ENCODE results near the gene TTYH1.
"Not testable (repeated sequence)": the region's sequence is repeated elsewhere in the genome, so short reads cannot be mapped to it uniquely, and the experiment has no call there.

The TTYH1 gene

DNA sequence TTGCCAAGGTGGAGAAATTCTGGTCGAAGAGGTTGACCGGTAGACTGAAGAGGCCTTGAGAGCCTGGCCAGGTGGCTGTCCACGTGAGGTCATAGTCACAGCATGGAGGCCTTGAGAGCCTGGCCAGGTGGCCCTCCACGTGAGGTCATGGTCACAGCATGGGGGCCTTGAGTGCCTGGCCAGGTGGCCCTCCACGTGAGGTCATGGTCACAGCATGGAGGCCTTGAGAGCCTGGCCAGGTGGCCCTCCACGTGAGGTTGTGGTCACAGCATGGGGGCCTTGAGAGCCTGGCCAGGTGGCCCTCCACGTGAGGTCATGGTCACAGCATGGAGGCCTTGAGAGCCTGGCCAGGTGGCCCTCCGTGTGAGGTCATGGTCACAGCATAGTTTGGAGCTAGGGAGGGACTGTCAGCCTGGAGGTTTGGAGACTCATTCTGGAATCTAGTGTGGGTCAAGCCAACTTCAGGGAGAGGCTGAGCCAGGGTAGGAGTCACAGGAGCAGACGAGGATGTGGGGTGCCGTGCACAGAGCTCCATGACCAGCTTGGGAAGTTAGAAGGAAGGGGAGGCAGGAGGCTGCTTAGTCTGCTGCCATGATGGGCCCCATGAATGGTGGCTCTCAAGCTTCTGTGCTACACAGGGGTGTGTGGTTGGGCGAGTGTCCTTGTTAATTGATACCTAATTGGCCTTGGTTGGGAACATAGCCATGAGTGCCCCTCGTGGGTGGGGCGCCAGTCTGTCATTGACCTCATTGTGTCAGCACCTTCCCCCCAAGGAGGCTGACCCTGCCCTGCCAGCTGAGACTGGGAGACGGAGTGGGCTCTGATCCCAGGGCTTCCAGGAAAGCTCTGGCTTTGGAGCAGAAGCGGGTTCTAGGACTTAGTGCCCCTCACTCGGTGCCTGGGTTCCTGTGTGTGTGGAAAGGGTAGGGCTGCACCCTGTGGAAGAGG, 44.3 kb downstream of the TTYH1 start:
- in situ Hi-C loops (cut with MboI; ENCODE audit: low sequenced_read_pairs) = no loop called here

DNA sequence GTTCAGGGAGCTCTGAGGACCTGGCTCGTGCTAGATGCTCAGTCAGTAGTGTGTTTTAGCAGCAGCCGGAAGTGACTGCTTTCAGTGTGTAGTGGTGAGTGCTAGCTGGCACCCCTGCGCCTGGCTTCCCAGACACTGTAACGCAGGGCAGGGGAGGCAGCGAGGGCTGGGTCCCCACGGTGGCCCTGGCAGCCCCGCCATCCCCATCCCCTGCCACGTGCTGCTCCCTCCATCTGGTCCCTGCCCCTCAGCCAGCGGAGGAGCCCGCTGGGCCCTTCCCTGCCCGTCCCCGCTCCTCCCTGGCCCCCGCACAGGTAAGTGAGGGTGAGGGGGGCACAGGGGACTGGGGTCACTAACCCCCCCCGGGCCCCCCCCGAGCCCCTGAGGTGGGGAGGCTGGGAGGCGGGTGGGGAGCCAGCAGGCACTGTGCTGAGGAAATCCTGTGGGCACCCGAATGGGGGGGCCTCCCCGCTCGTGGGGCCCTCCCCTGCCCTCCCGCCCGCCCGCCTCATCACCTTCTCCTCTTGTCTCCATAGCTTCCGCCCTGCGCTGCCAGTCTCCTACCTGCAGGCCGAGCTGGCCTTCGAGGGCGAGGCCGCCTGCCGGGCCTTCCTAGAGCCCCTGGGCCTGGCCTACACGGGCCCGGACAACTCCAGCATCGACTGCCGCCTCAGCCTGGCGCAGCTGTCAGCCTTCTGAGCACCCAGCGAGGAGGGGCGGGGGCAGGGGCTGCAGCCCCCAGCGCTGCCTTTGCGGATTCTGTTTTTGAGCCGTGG, 45.2 kb downstream of the TTYH1 start:
- in situ Hi-C loops (cut with MboI; ENCODE audit: low sequenced_read_pairs) = no loop called here

DNA sequence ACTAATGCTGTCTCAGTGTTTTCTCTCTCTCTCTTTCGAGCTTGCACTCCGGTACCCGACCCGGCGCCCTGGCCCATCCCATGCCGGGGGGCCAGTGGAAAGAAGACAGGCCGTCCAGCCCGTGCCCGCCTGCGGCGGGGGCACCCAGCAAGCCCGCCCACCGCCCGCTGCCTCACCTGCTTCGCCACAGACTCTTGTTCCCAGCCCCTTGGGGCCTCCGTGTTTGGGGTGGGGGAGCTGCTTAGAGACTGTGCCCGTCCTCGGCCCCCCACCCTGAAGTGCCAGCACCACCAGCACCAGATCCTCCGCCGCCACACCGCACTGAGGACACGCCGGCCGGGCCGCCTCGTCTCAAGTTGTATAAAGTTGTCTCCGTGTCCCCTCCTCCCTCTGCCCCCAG, 45.9 kb downstream of the TTYH1 start:
- in situ Hi-C loops (cut with MboI; ENCODE audit: low sequenced_read_pairs) = no loop called here

DNA sequence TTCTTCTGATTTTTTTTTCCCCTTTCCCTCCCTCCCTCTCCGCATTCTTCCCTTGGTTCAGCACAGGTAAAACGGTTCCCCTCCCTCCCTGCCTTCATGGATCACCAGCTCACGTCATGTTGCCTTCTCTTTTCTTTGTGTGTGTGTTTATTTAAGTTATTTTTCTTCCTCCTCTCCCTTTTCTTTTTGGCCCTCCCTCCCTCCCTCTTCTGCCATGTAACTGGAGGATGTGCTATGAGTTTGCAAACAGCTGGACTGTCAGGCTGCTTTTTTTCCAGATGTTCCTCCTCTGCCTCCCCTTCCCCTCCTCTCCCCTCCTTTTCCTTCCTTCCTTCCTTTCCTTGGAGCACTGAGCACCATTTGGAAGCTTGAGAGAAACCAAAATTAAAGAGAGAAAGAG, 46.3 kb downstream of the TTYH1 start:
- in situ Hi-C loops (cut with MboI; ENCODE audit: low sequenced_read_pairs) = no loop called here

DNA sequence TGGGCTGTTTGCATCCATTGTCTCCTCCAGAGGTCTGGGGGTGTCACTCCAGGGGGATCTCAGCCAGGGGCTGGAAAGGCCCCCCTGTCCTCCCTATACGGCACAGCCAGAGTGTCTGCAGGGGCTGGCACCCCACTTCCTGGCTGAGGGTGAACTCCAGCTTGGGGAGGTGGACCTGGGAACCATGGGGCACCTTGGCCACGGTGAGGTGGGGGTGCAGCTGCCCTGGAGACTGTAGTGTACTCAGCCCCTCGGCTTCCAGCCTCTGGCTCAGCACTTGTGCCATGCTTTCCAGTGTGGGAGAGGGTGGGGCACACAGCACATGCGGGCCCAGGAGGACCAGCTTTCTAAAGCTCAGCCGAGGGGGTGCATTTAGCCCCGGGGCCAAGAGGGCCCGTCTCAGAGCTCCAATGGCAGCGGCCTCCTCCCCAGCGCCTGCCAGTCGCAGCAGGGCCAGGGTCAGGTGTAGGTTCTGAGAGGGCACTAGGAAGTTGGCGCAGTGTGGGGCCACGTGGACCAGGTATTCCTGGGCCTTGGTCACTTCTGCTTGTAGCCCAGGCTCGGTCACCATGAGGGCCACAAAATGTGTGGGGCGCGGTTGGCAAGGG, 46.9 kb downstream of the TTYH1 start:
- in situ Hi-C loops (cut with MboI; ENCODE audit: low sequenced_read_pairs) = no loop called here

DNA sequence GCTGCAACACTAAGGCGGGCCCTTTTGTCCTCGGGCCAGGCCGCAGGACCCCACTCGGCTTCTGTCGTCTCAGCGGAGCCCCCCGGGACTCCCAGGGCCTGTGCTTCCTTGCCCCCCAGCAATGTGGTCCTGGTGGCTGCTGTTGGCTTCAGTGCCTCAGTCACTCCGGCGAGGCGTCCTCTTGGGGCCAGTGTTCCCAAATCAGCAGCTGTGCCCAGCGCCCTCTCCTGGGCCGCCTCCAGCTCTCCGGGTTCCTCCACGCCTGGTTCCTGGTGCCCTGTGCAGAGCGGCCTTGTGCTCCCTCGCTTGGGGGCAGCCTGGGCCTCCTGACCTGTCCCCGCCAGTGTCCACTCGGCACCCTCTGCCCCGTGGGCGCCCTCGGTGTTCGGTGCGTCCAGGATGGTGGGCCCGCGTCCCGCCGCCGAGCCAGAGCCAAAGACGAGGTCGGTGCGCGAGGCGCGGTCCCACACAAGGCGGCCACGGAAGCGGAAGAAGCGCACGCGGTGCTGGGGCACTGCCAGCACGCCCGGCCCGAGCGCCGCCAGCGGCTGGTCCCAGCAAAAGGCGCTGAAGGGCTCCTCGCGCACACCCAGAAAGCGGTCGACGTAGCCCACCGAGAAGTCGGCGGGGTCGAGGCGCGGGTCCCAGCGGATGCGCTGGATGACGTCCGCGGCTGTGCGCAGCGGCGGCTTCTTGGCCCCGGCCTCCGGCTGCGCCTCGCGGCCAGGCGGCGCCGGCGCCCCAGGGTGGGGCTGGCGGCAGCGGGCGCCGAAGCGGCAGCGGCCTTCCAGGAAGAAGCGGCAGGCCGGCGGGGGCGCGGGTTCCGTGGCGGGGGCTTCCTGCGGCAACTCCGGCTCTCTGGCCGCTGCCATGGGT, 47.6 kb downstream of the TTYH1 start:
- in situ Hi-C loops (cut with MboI; ENCODE audit: low sequenced_read_pairs) = no loop called here

DNA sequence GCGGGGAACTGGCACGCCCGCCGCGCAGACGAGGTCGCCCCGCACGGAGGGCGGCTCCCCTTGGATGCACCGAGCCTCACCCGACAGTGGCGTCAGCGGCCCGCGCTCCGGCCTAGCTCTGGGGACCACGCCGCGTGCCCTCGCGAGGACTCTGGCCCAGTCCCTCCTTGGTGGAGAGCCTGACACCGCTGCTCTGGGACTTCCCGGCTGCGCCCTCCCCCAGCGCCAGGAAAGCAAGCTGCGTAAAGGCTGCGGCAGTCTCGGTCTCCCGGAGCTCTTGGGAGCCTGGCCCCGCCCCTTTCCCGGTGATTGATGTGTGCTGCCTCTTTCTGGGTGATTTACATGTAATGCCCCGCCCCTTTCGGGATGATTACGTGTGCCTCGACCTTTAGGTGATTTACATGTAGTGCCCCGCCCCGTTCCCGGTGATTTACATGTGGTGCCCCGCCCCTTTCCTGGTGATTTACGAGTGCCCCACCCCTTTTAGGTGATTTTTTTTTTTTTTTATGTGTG, 48.3 kb downstream of the TTYH1 start, which contains the start of gene LENG9:
Gene LENG9, minus strand, starts transcription at position 248 of the 513 bp plus-strand sequence. CDS start 252 bp downstream, outside the sequence.
- in situ Hi-C loops (cut with MboI; ENCODE audit: low sequenced_read_pairs) = no loop called here

DNA sequence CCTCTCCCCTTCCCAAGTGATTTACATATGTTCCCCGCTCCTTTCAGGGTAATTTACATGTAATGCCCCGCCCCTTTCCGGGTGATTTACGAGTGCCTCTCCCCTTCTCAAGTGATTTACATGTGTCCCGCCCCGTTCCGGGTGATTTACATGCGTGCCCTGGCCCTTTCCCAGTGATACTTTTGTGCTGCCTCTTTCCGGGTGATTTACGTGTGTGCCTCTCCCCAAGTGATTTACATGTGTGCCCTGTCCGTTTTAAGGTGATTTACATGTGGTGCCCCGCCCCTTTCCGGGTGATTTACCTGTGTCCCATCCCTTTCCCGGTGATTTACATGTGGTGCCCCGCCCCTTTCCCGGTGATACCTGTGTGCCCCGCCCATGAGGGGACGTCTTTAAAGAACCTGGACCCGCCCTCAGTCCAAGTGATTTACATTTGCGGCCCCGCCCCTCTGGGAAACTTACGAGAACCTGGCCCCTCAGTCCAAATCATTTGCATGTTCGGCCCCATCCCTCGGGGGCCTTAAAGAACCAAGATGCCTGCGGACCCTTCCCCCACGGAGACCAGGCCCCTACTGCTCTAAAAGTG, 48.9 kb downstream of the TTYH1 start:
- in situ Hi-C loops (cut with MboI; ENCODE audit: low sequenced_read_pairs) = no loop called here

DNA sequence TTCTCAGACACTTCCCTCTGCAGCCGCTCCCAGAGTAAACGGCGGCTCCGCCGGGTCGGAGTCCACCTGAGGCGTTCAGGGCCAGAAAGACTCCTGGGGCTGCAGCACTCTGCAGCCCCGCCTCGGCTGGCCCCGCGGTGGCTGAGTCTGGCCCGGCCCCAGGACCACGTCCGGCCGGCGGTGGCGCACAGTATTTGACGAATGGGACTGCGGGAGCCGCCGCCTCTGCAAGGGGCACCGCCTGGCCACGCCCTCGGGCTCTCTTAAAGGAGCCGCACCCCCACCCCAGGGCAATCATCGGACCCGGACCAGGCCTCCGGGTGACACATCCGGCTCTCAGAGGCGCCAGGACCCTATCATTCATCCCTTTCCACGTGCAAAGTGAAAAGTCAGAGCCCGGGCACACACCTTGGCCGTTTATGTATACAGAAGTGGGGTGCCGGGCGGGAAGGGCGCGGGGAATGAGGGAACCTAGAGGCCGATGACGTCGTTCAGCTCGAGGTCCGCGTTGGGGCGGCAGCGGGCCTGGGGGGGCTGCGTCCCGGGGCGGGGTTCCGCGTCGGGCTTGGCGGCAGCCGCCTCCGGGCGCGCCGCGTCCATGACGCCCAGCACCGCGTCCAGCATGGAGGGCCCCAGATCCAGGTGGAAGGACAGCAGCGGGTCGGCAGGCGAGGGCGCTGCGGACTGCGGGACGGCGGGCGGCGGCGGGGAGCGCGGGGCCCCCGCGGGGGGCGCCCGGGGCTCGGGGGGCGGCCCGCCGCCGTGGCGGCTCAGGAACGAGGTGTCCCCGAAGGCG, 49.6 kb downstream of the TTYH1 start:
- in situ Hi-C loops (cut with MboI; ENCODE audit: low sequenced_read_pairs) = no loop called here

DNA sequence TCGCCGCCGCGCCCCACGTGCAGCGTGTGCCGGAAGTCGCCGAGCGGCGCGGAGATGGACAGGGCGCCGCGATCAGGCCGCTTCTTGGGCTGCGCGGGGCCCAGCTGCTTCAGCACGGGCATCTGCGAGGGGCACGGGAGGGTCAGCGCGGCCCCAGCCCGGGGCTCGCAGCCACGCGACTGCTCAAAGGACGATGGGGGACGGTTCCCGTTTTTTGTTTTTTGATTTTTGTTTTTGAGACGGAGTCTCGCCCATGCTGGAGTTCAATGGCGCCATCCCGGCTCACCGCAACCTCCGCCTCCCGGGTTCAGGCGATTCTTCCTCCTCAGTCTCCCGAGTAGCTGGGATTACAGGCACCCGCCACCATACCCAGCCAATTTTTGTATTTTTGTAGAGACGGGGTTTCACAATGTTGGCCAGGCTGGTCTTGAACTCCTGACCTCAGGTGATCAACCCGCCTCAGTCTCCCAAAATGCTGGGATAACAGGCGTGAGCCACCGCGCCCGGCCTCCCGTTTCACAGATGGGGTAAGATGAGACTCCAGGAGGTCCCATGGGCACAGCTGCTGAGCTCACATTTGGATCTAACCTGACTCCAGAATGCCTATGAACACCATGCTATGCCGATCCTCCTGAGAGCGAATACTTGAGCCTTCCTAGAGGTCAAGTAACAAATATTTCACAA, 50.3 kb downstream of the TTYH1 start:
- in situ Hi-C loops (cut with MboI; ENCODE audit: low sequenced_read_pairs) = no loop called here

DNA sequence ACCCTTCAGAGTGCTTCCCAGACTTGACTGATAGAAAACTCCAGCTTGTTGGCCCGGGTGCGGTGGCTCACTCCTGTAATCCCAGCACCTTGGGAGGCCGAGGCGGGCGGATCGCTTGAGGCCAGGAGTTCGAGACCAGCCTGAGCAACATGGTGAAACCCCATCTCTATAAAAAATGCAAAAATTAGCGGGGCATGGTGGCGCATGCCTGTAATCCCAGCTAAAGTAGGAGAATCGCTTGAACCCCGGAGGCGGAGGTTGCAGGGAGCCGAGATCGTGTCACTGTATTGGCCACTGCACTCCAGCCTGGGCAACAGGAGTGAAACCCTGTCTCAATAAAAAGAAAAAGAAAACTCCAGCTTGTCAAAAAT, 50.8 kb downstream of the TTYH1 start:
- in situ Hi-C loops (cut with MboI; ENCODE audit: low sequenced_read_pairs) = not testable (repeated sequence)

DNA sequence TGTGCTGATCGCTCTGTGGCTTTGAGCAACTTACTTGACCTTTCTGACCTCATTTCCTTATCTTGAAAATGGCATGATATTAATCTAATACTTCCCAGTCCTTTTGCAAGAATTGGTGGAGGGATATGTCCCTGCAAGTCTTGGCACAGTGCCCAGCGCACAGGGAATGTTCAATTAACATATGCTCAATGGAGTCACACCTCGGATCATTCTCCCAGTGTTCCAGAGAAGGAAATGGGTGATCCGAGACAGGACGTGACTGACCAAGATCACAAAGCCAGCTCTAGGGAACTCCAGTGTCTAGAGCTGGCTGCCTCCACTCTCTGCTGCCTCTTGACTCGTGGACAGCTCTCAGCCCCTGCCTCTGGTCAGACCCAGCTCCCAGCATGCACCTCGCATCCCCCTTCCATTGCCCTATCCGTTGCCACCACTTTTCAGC, 54.3 kb downstream of the TTYH1 start:
- in situ Hi-C loops (cut with MboI; ENCODE audit: low sequenced_read_pairs) = no loop called here

DNA sequence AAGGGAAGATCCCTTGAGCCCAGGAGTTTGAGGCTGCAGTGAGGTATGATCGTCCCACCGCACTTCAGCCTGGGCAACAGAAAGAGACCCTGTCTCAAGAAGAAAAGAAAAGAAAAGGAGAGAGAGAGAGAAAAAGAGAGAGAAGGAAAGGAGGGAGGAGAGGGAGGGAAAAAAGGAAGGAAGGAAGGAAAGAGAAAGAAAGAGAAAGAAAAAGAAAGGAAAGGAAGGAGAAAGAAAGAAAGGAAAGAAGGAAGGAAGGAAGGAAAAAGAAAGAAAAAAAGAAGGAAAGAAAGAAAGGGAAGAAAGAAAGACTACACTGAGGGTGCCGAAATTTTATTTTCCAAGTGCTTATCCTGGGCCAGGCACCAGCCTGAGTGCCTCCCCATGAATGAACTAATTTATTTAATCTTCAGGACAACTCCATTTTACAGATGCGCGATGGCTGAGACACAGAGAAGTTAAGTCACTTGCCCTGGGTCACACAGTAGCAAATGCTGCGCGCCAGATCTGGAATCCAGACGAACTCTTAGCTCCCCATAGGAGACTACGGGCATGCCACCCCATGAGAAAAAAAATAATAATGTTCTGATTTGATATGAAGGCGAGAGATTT, 55.1 kb downstream of the TTYH1 start:
- in situ Hi-C loops (cut with MboI; ENCODE audit: low sequenced_read_pairs) = no loop called here

DNA sequence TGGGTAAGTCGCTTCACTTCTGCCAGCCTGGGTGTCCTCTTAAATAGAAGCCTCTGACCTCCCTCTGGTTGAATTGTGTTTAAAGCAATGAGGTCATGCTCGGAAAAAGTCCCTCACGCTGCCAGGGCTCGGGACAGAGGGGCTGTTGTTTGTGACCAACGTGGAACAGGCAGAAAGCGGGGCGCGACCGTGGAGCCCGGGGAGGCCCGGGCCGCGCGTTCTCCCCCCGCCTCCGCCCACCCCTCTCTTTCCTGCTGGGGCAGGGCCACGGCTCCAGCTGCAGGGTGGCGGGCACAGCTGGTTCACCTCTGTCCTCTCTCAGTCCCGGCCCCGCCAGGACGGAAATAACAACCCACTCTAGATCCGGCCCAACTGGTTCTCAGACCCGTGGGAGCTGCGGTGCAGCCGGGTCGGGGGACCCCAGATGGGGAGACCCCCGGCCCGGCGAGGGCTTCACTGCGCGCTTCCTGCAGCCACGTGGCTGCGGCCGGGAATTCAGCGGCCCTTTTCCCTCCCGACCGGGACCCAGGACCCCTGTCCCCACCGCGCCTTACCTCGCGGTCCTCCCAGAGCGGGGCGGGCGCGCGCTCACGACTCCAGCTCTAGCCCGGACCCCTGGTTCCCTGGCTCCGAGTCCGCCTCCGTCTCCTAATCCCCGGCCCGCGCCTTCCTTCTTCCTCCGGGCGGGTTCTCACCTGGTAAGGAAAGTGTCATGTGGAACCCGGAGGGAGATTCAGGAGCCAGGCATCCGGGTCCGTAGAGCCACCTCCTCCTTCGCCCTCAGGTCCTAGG, 55.9 kb downstream of the TTYH1 start:
- in situ Hi-C loops (cut with MboI; ENCODE audit: low sequenced_read_pairs) = no loop called here

DNA sequence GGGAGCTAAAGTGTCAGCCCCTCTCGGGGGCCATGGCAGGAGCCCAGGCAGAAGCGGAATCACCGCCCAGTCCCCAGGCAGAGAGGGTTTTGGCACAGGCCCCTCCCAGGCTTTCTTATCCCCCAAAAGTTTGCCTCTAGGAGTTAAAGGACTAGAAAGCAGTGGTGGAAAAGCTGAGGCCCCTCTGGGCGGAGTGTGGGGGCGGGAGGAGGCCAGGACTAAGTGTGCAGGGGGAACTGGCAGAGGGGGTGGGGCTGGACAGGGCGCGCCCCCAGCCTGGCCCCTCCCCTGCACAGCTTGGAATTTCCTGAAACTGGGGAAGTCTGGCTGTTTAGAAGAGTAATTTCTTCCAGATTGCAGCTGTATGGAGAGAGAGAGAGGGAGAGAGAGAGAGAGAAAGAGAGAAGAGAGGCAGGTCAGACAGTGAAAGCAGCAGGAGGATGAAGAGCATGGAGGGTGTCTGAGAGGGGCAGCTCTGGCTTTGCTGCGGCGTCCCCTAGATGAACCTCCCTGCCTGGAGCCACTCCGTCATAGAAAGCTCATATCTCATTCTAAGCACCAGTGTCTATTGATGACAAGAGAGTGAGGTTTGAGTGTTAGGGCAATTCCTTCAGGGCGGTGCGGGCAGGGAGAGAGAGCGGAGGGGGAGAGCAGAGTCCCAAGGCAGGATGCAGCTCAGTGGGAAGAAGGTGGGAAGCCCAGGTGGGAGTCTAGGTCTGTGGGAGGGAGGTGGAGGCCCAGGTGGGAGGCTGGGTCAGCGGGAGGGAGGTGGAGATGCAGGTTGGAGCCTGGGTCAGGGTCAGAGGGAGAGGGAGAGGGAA, 58.0 kb downstream of the TTYH1 start, which contains the start of gene CDC42EP5:
Gene CDC42EP5, minus strand, starts transcription at position 226 of the 821 bp plus-strand sequence. CDS start 7,749 bp downstream, outside the sequence.
- in situ Hi-C loops (cut with MboI; ENCODE audit: low sequenced_read_pairs) = no loop called here

DNA sequence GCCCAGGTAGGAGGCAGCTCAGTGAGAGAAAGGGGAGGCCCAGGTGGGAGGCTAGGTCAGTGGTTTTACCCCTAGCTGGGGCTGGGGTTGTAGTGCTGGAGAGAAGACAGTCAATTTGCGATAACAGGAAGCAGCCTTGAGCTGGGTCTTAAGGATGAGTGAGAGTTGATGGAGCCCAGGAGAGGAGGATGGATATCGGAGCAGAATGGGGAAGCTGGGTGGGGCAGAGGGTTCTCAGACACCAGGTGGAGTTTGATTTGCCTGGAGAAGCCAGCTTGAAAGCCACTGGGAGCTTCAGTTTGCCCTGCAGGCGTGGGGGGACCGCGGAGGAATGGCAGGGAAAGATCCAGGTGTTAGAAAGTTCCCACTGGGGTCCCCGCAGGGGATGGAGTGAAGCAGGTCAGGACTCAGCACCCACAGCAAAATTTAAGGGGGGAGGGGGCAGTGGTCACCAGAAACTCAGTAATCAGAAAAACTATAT, 58.7 kb downstream of the TTYH1 start:
- in situ Hi-C loops (cut with MboI; ENCODE audit: low sequenced_read_pairs) = no loop called here
